K562 (cell line): ENCODE measurements around the gene PLPPR2. TPM values are rescaled to one million over a fixed set of nuclear protein-coding genes. Genes with fewer than 3 reads are reported as not detected.

Experiments used
- ATAC-seq: fragments of 200-7000 bp; cut with Tn5 transposase; 3 replicates; pipeline ENCODE4 v1.9.1; 2020; ENCODE audit warnings: moderate library complexity
- BruUV-seq: library from RNA; stranded (reverse); fragments of 400-500 nt; replicated peaks from 2 replicates; lab custom pipeline; 2021; lab: Mats Ljungman, UMichigan
- CTCF ChIA-PET: fragments of 300-600 bp; formaldehyde crosslinking; extraction: SDS; loops from one replicate; lab custom pipeline; 2021; ENCODE audit warnings: low intra/inter-chr PET ratio; lab: Yijun Ruan, JAX
- POLR2A ChIA-PET: fragments of 300-600, 350-650 bp; sonication (Branson Sonifier 250); formaldehyde crosslinking; extraction: SDS; loops from one replicate; lab custom pipeline; 2021; ENCODE audit warnings: antibody characterized with exemption, inconsistent platforms; lab: Yijun Ruan, JAX
- DNase-seq, 4 experiments: peaks; one replicate each; pipeline versions ENCODE4 v3.0.0 to v3.0.0-alpha.2; 2011 to 2018; ENCODE audit warnings: low spot score in 3 of 4, mixed read lengths in 3 of 4; ENCODE audit errors: extremely low read depth in 1 of 4
- FAIRE-seq: peaks from 2 replicates; lab custom pipeline; 2011; peaks lifted over from hg19 to GRCh38; lab: Jason Lieb, UNC
- H2AFZ ChIP-seq: 2 replicates; pipeline ENCODE4 v1.6.0; 2011; ENCODE audit warnings: low read depth, low read length, control low read depth, inconsistent platforms
- H3K27ac ChIP-seq: fragments of 200-600 bp; 3 replicates; pipeline ENCODE4 v1.8.0; 2011; ENCODE audit warnings: low read depth, mild to moderate bottlenecking, control low read depth, inconsistent platforms, low read length, moderate library complexity, mixed read lengths; ENCODE audit errors: extremely low read depth
- H3K27me3 ChIP-seq, 2 experiments: fragments of 300-600 bp in 1 of 2; 2 replicates in 1 of 2; 3 replicates in 1 of 2; pipeline versions ENCODE4 v1.6.0 to v1.8.0; 2011; ENCODE audit warnings: inconsistent platforms in 2 of 2, low read length in 2 of 2, mild to moderate bottlenecking in 1 of 2, mixed read lengths in 1 of 2, moderate library complexity in 1 of 2; ENCODE audit not compliant: control insufficient read depth in 2 of 2, insufficient read depth in 2 of 2
- H3K36me3 ChIP-seq: fragments of 300-600 bp; 3 replicates; pipeline ENCODE4 v1.8.0; 2011; ENCODE audit warnings: mild to moderate bottlenecking, low read length, inconsistent platforms; ENCODE audit not compliant: control insufficient read depth, insufficient read depth
- H3K4me1 ChIP-seq, 2 experiments: fragments of 200-600 bp in 1 of 2; replicated peaks in 1 of 2; 2 replicates in 1 of 2; 3 replicates in 1 of 2; pipeline versions ENCODE4 v1.5.1 to v1.8.0; 2011; ENCODE audit warnings: inconsistent platforms in 2 of 2, low read length in 2 of 2, mild to moderate bottlenecking in 1 of 2, mixed read lengths in 1 of 2, moderate library complexity in 1 of 2; ENCODE audit not compliant: control insufficient read depth in 2 of 2, insufficient read depth in 2 of 2
- H3K4me2 ChIP-seq: 2 replicates; pipeline ENCODE4 v1.6.1; 2011; ENCODE audit warnings: low read length, control low read depth, inconsistent platforms, mixed read lengths; ENCODE audit not compliant: insufficient read depth
- H3K4me3 ChIP-seq: fragments of 200-600 bp; sonication (generic), shearing (Covaris generic); 2 replicates; pipeline ENCODE4 v1.5.1; 2016; ENCODE audit warnings: control low read depth, inconsistent platforms
- H3K79me2 ChIP-seq: fragments of 200-600 bp; 3 replicates; pipeline ENCODE4 v1.8.0; 2011; ENCODE audit warnings: low read length, inconsistent platforms; ENCODE audit not compliant: control insufficient read depth, insufficient read depth
- H3K9ac ChIP-seq, 2 experiments: 2 replicates each; pipeline versions ENCODE4 v1.6.0 to v1.6.1; 2011; ENCODE audit warnings: low read depth in 2 of 2, low read length in 2 of 2, control low read depth in 1 of 2, inconsistent platforms in 1 of 2, mild to moderate bottlenecking in 1 of 2, mixed read lengths in 1 of 2; ENCODE audit not compliant: insufficient read depth in 1 of 2
- H3K9me1 ChIP-seq: one replicate; pipeline ENCODE4 v1.6.0; 2011; ENCODE audit warnings: inconsistent platforms, mild to moderate bottlenecking, low read length, moderate library complexity; ENCODE audit not compliant: control insufficient read depth, insufficient read depth
- H3K9me3 ChIP-seq: replicated peaks from 2 replicates; pipeline ENCODE4 v1.5.1; 2011; ENCODE audit warnings: low read depth, low read length, inconsistent platforms; ENCODE audit not compliant: control insufficient read depth, insufficient read depth
- H4K20me1 ChIP-seq: replicated peaks from 2 replicates; pipeline ENCODE4 v1.6.1; 2011; ENCODE audit warnings: low read length, inconsistent platforms, mixed read lengths; ENCODE audit not compliant: control insufficient read depth, insufficient read depth
- AFF4 ChIP-seq: sonication (generic); formaldehyde crosslinking; IDR thresholded peaks from 2 replicates; pipeline ENCODE4 v1.8.0; 2023; ENCODE audit warnings: mild to moderate bottlenecking, missing genetic modification reagents
- CHCHD3 ChIP-seq: fragments of 250-450 bp; sonication (Bioruptor Pico); IDR thresholded peaks from 2 replicates; pipeline ENCODE4 v2.1.2; 2022; ENCODE audit warnings: mild to moderate bottlenecking
- FOXP1 ChIP-seq: sonication (generic); formaldehyde crosslinking; IDR thresholded peaks from 2 replicates; pipeline ENCODE4 v1.8.0; 2022; ENCODE audit warnings: mild to moderate bottlenecking, missing genetic modification reagents
- IRF2 ChIP-seq: sonication (generic); formaldehyde crosslinking; IDR thresholded peaks from 2 replicates; pipeline ENCODE4 v1.8.1; 2022; ENCODE audit warnings: mild to moderate bottlenecking, missing genetic modification reagents
- KAT2B ChIP-seq: IDR thresholded peaks from one replicate; pipeline ENCODE4 v1.6.1; 2012; ENCODE audit warnings: low read depth, mild to moderate bottlenecking, control low read depth, inconsistent platforms, low read length, moderate library complexity
- MEF2A ChIP-seq: IDR thresholded peaks from 2 replicates; pipeline ENCODE4 v1.6.1; 2011; ENCODE audit warnings: low read depth, mild to moderate bottlenecking, low read length, moderate library complexity; ENCODE audit not compliant: control insufficient read depth
- MYNN ChIP-seq, 2 experiments: sonication (generic); formaldehyde crosslinking in 1 of 2; IDR thresholded peaks; 2 replicates each; pipeline versions ENCODE4 v1.5.0 to v1.6.1; 2016 to 2020; ENCODE audit warnings: antibody characterized with exemption in 1 of 2, missing genetic modification reagents in 1 of 2
- NR2C1 ChIP-seq, 2 experiments: fragments of 450-650 bp; IDR thresholded peaks; 2 replicates each; pipeline ENCODE4 v1.6.1; 2017; ENCODE audit warnings: mild to moderate bottlenecking in 2 of 2, antibody characterized with exemption in 1 of 2, inconsistent platforms in 1 of 2, missing compliant biosample characterization in 1 of 2, missing genetic modification characterization in 1 of 2
- POLR3A ChIP-seq: IDR thresholded peaks from 2 replicates; pipeline ENCODE4 v1.6.1; 2011; ENCODE audit warnings: borderline replicate concordance, mild to moderate bottlenecking, moderate library complexity; ENCODE audit not compliant: insufficient read length, insufficient read depth; ENCODE audit errors: extremely low read depth
- RBM25 ChIP-seq: fragments of 200-400 bp; formaldehyde crosslinking; IDR thresholded peaks from 2 replicates; pipeline ENCODE4 v1.6.1; 2018; ENCODE audit warnings: low read length, low read depth, moderate library complexity; ENCODE audit not compliant: severe bottlenecking
- RFX7 ChIP-seq: fragments of 250-450 bp; sonication (Bioruptor Pico); IDR thresholded peaks from 2 replicates; pipeline ENCODE4 v1.5.1; 2021; ENCODE audit warnings: mild to moderate bottlenecking
- SMARCC2 ChIP-seq: fragments of 450-650 bp; IDR thresholded peaks from 2 replicates; pipeline ENCODE4 v1.6.1; 2017; ENCODE audit warnings: antibody characterized with exemption, moderate library complexity, mild to moderate bottlenecking, low read depth
- SREBF1 ChIP-seq: fragments of 150-350 bp; IDR thresholded peaks from 2 replicates; pipeline ENCODE4 v1.6.1; 2014; ENCODE audit warnings: antibody characterized with exemption, low read depth, low read length, borderline replicate concordance
- ZNF146 ChIP-seq: IDR thresholded peaks from one replicate; pipeline ENCODE4 v1.6.1; 2018; ENCODE audit warnings: missing compliant biosample characterization; ENCODE audit not compliant: unreplicated experiment
- ZNF197 ChIP-seq: fragments of 200-800 bp; sonication (Bioruptor generic); IDR thresholded peaks from 2 replicates; pipeline ENCODE4 v1.6.1; 2016; ENCODE audit warnings: low read depth, missing genetic modification characterization, missing compliant biosample characterization
- ZNF253 ChIP-seq: fragments of 250-450 bp; sonication (Bioruptor Pico); conservative IDR thresholded peaks from 2 replicates; pipeline ENCODE4 v1.6.1; 2021; ENCODE audit warnings: mild to moderate bottlenecking
- ZNF280A ChIP-seq: fragments of 450-650 bp; IDR thresholded peaks from 2 replicates; pipeline ENCODE4 v1.6.1; 2018; ENCODE audit warnings: mild to moderate bottlenecking, low read depth; ENCODE audit not compliant: partially characterized antibody
- WGBS: fragments of 100-300 bp; shearing (Covaris generic); methylation state at CpG from one replicate; pipeline ENCODE4 v1.1.6; 2016; ENCODE audit warnings: low coverage, mixed read lengths; ENCODE audit not compliant: insufficient coverage; ENCODE audit errors: missing lambda C conversion rate; 5-methylcytosine and 5-hydroxymethylcytosine counted together
- in situ Hi-C: fragments of 300-500 bp; cut with MboI; formaldehyde crosslinking; loops from 4 replicates; pipeline ENCODE4 v1.15.0; 2018; ENCODE audit warnings: inconsistent platforms, mixed read lengths
- intact Hi-C: fragments of 100-400 bp; cut with micrococcal nuclease; formaldehyde crosslinking; loops from 2 replicates; pipeline ENCODE4 v1.14.2; 2022
- polyA plus RNA-seq, 8 experiments: library from polyadenylated mRNA; depleted of rRNA in 4 of 8; stranded (reverse) in 5 of 8; unstranded in 3 of 8; fragments of >200 nt; fragmentation: Nextera tagmentation in 2 of 8; fragmentation: Illumina TruSeq in 1 of 8; extraction: Ambion mirVana in 2 of 8; extraction: Trizol in 1 of 8; gene quantifications; 2 replicates each; pipeline versions ENCODE4 v1.2.1 to v1.2.3, GENCODE V29; 2011 to 2014; ENCODE audit warnings: inconsistent platforms in 1 of 8, missing spikeins in 1 of 8
- total RNA-seq, 7 experiments: library from RNA; depleted of rRNA in 6 of 7; stranded (reverse); fragments of >200 nt in 6 of 7; fragmentation: Illumina TruSeq in 2 of 7; extraction: Trizol in 2 of 7; gene quantifications; 2 replicates each; pipeline versions ENCODE4 v1.2.1 to v1.2.3, GENCODE V29; 2011 to 2021; ENCODE audit warnings: low replicate concordance in 1 of 7

Gene PLPPR2
- total and polyA plus RNA-seq, 9 of the 15 experiments (the other 6 are each of a cell fraction or from before 2014, with no cell fraction given) = 0.49 to 15.9 (median 3.4) TPM

- no peak overlapping the region for H3K4me2 ChIP-seq
- H3K79me2 ChIP-seq = no peaks in the 10 kb centered on the region
- H3K27ac ChIP-seq = no peak overlapping the region
- no peak overlapping the region for H3K4me3 ChIP-seq
- H3K4me1 ChIP-seq = no peaks in the 10 kb centered on the region
- 49% methylated on average over 4 of the region's 5 CpGs for WGBS
- no TSS peak for BruUV-seq
- H3K27me3 ChIP-seq = no peaks in the 10 kb centered on the region
- no peak overlapping the region for H3K9ac ChIP-seq
- no peaks in the 10 kb centered on the region for H4K20me1 ChIP-seq
- no peaks in the 10 kb centered on the region for H3K36me3 ChIP-seq
- H2AFZ ChIP-seq = no peak overlapping the region
- ChIA-PET POLR2A (interaction anchor here (1.1 kb wide), 1 partner anchor 29 kb away, joined by 4 read pairs; no protein-coding TSS in a partner anchor), CTCF (no interaction called here)
- in situ Hi-C loops = no loop called here
- FAIRE-seq (no peak), DNase-seq (no peak), ATAC-seq (no peak)
- intact Hi-C loops = no loop called here
- no peaks in the 10 kb centered on the region for H3K9me3 ChIP-seq
- TF ChIP-seq ZNF280A (no peak), MYNN (IDR thresholded peaks at IDR 0.05) (no peak), MYNN (CRISPR knock-in tag; IDR thresholded peaks at IDR 0.05) (no peak), RBM25 (peak; percentile 74), FOXP1 (CRISPR knock-in tag) (no peak), AFF4 (CRISPR knock-in tag) (no peak), IRF2 (CRISPR knock-in tag) (no peak), ZNF146 (CRISPR knock-in tag) (peak; percentile 88), ZNF253 (no peak), SMARCC2 (no peak), RFX7 (CRISPR knock-in tag) (no peak), POLR3A (no peak), ZNF197 (CRISPR knock-in tag) (no peak), KAT2B (no peak), MEF2A (no peak), NR2C1 (IDR thresholded peaks at IDR 0.05) (no peak), NR2C1 (tag; IDR thresholded peaks at IDR 0.05) (no peak), CHCHD3 (no peak), SREBF1 (no peak)
- no peaks in the 10 kb centered on the region for H3K9me1 ChIP-seq
Observed at GRCh38 chr19:11332822-11333221, 22.4 kb upstream of the PLPPR2 start.
